RPMI8226 (cell line): ENCODE results near the gene ABCA10.
"Not testable (repeated sequence)": the region's sequence is repeated elsewhere in the genome, so short reads cannot be mapped to it uniquely, and the experiment has no call there.

Experiments used
- DNase-seq: peaks from one replicate; pipeline ENCODE4 v3.0.0-alpha.2; 2015

ABCA10 gene, protein sequence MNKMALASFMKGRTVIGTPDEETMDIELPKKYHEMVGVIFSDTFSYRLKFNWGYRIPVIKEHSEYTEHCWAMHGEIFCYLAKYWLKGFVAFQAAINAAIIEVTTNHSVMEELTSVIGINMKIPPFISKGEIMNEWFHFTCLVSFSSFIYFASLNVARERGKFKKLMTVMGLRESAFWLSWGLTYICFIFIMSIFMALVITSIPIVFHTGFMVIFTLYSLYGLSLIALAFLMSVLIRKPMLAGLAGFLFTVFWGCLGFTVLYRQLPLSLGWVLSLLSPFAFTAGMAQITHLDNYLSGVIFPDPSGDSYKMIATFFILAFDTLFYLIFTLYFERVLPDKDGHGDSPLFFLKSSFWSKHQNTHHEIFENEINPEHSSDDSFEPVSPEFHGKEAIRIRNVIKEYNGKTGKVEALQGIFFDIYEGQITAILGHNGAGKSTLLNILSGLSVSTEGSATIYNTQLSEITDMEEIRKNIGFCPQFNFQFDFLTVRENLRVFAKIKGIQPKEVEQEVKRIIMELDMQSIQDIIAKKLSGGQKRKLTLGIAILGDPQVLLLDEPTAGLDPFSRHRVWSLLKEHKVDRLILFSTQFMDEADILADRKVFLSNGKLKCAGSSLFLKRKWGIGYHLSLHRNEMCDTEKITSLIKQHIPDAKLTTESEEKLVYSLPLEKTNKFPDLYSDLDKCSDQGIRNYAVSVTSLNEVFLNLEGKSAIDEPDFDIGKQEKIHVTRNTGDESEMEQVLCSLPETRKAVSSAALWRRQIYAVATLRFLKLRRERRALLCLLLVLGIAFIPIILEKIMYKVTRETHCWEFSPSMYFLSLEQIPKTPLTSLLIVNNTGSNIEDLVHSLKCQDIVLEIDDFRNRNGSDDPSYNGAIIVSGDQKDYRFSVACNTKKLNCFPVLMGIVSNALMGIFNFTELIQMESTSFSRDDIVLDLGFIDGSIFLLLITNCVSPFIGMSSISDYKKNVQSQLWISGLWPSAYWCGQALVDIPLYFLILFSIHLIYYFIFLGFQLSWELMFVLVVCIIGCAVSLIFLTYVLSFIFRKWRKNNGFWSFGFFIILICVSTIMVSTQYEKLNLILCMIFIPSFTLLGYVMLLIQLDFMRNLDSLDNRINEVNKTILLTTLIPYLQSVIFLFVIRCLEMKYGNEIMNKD (N-terminal part only)

DNA sequence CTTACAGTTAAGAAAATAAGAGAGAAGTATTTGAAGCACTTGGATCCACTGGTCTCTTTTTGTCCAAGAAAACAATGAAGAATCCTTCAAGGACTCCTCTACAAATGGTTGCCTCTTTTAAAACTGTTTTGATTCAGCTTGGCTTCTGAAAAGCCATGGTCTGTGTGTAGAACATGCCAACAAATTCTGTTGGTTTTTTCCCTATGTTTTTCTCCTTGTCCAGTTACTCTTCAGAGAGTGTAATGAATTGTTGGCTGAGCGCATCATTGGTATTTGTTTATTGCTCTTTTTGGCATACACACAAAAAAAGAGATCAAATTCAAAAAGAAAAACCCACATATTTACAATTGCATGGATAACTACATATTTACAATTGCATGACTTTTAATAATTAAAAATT is at the start of gene ABCA10:
Gene ABCA10, minus strand, starts transcription at position 249 of the 400 bp plus-strand sequence. CDS start 3,466 bp downstream, outside the sequence.
- DNase-seq: no peak

DNA sequence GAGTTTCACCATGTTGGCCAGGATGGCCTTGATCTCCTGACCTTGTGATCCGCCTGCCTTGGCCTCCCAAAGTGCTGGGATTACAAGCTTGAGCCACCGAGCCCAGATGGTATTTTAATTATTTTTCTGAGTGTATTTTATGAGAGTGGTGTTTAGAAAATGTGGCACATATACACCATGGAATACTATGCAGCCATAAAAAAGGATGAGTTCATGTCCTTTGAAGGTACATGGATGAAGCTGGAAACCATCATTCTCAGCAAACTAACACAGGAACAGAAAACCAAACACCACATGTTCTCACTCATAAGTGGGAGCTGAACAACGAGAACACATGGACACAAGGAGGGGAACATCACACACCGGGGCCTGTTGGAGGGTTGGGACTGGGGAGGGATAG is 47.7 kb upstream of the ABCA10 start:
- not testable (repeated sequence) for DNase-seq

DNA sequence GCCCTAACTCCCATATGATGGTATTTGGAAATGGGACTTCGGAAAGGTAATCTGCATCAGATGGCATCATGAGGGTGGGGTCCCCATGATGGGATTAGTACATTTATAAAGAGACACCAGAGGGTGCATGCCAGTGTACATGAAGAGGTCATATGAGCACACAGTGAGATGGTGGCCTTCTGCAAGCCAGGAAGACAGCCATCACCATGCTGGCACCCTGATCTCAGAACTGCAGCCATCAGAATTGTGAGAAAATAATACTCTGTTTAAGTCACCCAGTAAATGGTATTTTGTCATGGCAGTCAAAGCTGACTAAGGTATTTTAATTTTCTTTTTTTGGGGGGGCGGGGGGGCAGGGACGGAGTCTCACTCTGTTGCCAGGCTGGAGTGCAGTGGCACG is 47.1 kb upstream of the ABCA10 start:
- DNase-seq: no peak

DNA sequence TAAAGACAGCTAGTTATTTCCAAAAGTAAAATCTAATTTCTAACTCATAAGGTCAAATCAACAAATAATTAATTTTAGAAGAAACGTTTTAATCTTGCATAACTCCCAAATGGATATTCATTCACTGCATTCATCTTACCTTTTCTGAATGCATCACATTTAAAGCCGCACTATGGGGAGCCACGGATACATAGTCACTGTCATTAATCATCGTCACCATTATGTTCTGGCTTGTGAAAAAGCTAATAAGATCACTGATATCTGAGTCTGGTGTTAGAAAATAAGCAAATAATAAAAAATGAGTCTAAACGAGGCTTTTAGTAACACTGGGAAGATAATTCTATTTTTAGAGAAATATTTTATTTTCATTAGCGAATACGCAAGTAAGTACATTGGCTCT is 42.4 kb upstream of the ABCA10 start:
- DNase-seq: no peak

DNA sequence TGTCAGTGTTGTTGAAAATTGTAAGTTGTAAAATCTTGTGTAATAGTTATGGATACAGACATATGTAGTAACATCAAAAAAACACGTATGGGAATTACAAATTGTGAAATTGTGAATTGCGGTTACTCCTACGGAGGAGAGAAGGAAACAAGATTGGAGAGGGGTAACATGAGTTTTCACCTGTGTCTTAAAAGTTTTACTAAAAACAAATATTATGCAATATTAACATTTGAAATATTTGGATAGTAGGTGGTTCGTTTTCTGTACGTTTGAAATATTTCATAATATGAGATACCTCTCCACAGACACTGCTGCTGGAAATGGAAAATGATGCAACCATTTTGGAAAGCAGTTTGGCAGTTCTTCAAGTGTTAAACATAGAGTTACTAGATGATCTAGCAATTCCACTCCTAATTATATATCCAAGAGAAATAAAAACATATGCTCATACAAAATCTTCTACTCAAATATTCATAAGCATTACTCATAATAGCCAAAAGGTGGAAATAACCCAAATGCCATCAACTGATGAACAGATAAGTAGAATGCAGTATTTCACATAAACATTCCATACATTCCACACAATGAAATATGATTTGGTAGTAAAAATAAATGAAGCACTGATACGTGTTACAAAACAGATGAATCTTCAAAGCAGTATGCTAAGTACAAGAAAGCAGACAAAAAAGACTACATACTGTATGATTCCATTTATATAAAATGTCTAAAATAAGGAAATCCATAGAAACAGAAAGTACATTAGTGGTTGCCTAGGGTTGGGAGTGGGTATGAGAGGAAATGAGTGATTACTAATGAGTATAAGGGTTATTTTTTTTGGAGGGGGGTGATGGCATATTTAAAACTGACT is 40.7 kb upstream of the ABCA10 start:
- DNase-seq: no peak

DNA sequence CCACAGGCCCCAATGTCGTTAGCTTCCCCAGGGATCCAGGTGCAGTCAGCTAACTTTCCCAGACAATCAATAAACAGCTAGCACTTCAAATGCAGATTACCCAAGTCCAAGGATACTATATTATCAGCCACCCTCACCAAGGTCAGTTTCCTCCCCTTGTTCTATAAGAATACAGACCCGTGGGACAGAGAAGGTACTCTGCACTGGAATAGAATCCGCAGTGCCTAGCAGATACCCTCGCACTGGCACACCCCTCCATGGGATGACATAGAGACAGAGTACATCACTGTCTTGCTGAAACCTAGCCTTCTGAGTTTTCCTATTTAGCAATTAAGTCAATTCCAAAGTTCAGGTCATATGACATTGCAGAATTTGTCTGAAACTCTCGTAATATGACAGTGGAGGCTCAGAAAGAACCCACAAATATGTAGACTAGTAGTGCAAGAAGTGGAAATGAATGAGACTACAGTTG is 40.0 kb upstream of the ABCA10 start:
- no peak for DNase-seq

DNA sequence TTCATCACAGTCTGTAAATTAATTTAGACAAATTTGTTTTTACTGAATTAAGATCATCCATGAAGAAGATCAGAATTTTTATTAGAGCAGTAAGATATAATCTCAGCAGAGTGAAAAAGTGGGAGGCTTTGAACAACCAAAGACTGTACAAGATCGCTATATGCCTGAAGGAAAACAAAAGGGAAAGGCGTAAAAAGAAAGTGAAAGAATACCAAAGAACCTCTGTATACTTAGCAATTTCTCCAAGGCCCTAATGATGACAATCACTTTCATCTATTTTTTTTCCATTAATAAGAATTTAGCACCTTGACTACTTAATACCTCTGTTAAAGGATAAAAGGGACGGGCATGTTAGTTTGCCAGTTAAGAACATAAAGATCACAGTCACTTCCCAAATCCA is 38.6 kb upstream of the ABCA10 start:
- DNase-seq: no peak

DNA sequence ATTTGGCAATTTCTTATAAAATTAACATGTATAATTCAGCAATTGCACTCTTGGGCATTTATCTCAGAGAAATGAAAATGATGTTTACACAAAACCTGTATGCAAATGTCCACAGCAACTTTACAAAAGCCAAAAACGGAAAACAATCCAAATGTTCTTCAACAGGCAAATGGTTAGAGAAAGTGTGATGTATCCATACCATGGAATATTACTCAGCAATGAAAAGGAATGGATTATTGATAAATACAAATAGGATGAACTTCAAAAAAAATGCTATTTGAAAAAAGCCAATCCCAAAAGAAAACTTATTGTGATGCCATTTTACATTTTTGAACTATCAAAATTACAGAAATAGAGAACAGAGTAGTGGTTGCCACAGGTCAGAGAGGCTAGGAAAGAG is 37.2 kb upstream of the ABCA10 start:
- no peak for DNase-seq

DNA sequence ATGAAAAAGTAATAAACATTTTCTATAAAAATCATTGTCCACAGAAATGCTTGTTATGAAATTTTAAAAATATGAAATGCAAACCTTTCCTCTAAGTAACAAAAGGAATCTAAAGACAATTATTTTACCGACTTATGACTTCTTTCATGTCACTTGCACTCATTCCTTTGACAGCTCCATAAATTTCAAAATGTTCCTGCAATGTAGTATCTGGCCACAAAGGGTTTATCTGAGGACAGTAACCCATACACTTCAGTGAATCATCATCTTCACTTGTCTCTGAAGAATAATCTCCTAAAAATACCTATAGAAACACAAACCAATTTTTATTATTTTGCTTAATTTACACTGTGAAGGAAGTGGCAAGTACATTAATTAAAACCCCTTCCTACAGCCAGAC is 25.6 kb upstream of the ABCA10 start:
- DNase-seq: no peak

DNA sequence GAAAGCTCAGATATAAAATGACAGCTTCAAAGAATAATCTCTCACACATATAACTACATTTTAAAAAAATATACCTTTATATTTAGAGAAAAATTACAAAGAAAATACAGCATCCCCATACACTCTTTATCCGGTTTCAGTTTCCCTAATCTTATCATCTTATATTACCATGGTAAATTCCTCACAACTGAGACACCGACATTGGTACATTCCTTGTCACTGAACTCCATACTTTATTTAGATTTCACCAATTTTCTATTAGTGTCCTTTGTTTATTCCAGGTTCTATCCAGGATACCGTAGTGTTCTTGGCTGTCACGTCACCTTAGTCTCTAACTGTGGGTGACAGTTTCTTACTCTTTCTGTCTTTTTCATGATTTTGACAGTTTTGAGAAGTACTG is 22.0 kb upstream of the ABCA10 start:
- no peak for DNase-seq

DNA sequence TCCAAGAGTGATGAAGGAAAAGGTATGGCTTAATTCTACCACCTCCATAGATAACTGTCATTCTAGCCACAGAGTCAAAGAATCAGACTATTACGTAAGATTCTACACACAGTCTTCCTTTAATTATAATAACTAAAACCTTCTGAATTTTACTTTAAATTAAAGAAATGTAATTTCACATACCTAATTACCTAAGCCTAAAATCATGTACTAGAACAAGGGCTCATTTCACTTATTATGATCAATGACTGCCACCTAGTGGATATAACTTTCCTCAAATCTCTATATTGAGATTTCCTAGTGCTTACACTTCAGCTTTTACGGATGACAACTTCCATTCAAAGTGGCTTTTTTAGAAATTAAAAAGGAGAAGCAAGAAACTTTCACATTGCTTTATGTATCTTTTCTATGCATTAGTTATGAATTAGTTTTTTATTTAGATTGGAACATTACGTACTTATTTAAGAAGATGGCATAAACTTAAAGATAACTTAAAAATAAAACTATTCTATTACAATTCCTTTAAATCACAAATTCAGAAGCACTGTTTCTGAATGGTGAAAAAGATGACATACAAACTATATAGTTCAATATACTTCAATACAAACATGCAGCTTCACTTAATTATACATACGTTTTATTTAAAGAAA is 18.2 kb upstream of the ABCA10 start:
- DNase-seq: peak; percentile 40

DNA sequence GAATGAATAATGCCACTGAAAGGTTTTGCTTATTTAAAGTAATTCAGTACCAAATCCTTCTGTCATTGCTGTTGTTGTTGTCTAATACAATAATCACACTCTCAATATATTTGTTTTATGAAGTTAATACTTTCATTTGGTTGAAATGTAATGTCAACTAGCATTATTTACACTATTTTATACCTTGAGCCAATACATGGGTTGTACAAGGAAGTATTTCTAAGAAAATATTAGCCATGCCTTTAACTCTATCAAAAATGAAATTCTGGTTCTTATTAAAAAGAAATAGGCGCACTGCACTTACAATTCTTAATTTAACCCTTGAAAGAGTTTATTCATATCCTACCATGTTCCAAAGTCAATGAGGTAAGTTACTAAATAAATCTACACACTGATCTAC is 17.6 kb upstream of the ABCA10 start:
- DNase-seq: no peak

DNA sequence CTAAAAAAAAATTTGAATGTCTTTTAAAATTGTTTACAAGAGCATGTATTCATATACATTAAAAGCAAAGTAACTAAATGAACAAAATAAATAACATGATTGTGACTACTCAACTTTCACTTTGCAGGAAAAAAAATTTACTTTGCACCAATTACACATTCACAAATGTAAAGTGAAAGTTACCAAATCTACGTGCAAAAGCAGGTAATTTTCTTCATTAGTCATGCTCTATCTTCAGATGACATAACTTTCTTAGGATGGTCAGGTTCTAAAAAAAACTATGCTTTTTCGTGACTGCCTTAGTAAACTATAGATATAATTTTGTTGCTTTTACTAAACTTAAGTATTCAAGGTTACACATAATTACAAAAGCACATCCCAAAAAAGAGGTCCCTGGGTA is 17.0 kb upstream of the ABCA10 start:
- no peak for DNase-seq

DNA sequence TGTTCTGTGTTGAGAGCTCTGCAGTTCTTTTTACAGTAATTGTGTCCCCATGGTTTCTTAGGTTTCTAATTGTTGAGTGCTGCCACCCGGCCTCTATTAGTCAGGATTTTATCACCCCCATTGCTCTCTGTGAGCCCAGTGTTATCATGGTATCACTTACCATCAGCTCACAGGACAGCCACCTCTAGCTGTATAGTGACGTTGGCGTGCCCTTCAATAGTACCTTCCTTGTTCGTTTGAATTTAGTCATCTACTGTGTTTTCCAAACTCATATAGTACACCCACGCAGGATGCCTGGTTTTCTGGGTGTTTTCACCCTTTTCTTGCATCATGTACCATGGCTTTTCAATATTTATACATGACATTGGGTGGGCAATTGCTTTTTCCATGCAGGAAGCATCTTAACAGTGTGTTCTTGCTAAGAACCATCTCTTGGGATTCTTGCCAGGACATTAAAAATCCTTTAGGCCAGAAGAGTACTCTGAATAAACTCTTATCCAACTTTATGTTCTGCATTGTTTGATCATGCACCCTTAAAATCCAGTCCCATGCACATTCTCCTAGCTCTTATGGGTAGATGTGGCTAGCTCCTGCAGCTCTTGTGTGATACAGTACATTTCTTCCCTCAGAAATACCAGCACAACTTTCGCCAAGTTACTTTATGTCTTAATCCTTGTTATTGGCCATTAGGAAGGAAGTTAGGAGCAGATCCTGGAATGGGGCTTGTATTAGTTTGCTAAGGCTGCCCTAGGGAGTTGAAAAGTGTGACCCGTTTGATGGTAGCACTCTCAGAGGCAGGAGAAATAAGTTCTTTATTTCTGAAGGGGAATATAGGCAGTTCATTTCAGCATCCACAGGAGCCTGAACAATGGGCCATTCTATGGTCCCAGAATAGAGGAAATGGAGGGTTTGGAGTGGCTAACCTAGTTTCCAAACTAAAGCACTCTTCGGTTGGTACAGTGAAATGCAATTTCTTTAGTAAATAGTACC is 11.3 kb upstream of the ABCA10 start:
- DNase-seq: no peak

DNA sequence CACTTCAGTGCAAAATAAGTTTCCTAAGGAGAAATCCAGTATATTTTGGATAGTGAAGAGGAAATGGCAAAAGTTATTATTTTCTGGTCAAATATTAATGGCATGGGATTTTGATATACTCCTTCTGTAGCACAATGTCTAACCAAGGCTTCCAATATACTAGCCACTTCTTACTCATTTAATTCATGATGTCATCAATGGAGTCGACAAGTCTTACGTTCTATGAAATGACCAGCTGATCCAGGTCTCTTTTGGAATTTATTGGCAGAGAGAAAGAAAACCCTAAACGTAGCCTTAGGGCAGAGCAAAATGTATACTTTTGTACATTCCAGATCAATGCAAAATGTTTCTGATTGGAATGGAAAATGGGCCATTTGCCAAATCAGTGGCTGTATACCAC is 8.3 kb upstream of the ABCA10 start:
- DNase-seq: no peak

DNA sequence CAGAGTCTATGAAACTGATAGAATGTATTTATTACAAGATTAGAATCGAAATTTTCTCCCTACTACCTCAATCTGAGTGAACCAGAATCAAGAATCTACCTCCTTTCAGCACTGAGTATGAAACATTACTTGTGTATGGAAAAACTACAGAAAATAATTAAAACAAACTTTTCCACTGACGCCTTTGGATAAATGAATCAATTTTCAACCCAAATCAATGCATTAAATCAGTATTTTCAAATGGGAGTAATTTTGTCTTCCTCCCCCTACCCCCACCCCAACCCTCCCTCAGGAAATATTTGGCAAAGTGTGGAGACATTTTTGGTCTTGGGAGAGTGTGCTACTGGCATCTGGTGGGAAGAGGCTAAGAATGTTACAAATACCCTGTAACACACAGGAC is 7.8 kb upstream of the ABCA10 start:
- DNase-seq: no peak

DNA sequence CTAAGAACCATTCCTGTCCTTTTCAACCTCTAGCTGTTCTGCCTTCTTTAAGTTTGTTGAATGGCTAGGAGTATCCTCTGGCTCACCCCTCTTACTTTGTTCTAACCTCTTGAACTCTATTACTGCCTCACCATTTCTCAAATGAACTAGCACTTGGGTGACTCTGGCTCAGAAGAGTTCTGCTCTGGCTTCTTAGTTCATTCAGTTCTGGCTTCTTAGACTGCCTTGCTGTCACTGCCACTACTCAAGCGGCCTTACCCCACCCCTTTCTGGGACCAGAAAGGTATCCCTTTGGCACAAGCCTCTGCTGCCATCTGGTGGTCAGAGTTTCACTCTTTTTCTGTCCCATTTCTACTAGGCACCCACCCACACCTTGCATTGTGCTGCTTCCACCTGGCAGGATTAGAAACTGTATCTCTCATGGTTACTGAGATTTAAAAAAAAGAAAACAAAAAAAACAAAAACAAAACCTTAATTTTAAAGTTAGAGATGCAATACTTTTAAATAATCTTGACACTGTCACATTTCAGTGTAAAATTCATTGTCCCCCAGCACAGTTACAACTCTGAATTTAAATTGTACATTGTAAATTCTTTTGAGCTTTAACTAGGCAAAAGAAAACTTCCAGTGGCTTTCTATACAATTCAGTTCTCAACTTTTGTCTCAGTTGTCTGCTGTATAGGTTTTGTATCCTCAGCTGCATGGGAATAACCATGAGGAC is 6.9 kb upstream of the ABCA10 start:
- DNase-seq: peak; percentile 83

DNA sequence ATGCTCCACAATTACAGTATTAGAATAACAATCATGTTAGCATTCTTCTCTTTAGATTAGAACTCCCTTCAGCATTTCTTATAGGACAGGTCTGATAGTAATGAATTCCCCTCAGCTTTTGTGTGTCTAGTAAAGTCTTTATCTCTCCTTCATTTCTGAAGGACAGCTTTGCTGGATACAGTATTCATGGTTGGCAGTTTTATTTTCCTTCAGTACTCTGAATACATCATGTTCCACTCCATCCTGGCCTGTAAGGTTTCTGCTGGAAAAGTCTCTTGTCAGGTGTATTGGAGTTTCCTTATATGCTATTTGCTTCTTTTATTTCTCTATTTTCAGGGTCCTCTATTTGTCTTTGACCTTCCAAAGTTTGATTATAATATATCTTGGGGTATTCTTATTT is 4.0 kb upstream of the ABCA10 start:
- DNase-seq: no peak

DNA sequence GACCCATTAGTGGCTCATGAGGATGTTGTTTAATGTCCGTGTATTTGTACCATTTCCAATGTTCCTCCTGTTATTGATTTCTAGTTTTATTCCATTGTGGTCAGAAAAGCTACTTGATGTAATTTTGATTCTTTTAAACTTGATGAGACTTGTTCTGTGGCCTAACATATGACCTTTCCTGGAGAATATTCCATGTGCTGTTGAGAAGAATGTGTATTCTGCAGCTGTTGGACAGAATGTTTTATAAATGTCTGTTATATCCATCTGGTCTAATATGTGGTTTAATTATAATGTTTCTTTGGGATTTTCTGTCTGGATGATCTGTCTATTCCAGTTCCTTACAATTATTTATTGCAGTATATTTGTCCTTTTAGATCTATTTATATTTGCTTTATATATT is 2.9 kb upstream of the ABCA10 start:
- DNase-seq: no peak

DNA sequence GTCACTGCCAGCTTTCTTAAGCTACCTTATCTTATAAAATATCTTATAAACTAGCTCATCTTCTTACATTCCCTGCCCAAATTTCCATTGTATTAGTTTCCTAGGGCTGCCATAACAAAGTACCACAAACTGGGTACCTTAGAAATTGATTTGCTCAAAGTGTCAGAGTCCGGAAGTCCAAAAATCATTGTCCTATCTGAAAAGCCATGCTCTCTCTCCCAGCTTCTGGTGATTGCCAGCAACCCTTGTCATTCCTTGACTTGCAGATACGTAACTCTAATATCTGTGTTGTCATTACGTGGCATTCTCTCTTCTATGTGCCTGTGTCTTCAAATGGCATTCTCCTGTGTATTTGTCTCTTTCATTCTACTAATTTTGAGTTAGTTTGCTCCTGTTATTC is 2.3 kb upstream of the ABCA10 start:
- DNase-seq: no peak
